GM20431 (cell line): ENCODE data around the gene PLS3.

ENCODE experiments used
- in situ Hi-C: fragments of 300-500 bp; cut with MseI, MboI; formaldehyde crosslinking; loops from one replicate; pipeline ENCODE4 v1.15.0; 2020; ENCODE audit warnings: low sequenced_read_pairs; ENCODE audit not compliant: unreplicated experiment

The PLS3 gene

DNA sequence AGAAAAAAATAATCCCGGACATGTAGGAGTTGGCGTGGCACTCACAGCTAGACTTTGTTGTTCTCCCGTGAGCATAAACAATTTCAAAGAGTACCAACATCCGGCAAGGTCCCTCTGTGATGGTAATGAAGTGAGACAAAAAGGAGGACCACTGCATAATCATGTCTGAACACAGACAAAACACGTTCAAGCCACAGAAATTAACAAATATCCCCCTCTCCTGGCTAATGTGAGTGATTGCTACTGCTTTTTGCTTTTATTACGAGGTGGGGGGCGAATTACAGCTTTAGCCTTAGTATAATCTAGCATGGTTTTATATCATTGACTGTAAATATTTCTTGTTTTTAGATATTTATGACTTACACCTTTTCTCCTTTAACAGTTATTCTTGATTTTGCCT, 118.5 kb downstream of the PLS3 start:
- in situ Hi-C loops, result no loop called here

DNA sequence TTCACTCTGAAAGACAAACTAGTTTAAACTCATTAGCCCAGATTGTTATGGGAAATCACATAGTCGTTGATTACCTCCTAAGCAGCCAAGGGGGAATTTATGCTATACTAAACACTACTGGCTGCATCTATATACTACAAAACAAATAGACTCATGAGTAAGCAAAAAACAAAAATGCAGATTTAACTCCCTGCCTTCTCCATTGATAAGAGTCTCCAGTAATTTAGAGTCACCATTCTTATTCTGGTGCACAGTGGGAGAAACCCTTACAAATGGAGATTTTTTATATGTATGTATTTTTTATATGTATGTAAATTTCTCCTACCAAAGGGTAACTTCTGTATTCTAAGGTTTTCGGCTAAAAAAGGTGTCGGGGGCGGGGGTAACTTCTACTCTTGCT, 126.6 kb downstream of the PLS3 start:
- in situ Hi-C loops, result no loop called here

DNA sequence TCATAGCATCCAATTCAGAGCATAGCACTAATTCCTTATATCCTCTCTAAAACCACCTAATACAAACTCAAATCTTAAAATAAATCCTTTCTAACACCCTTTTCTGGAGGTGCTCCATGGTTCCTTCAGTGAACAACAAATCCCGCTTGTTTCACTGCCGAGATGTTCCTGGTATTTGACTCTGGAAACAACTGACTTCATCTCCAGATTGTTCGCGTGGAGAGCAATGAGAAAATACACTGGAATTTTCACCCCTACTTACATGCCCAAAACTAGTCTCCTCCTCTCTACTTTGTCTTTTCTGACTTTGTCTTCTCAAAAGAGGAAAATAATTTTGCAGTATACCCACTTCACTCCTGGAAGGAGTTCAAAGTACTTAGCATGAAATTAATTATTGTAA, 129.0 kb downstream of the PLS3 start:
- in situ Hi-C loops, result no loop called here

GRCh38 chrX:115690511-115691216, 129.7 kb downstream of the PLS3 start:
- in situ Hi-C loops, result no loop called here

- in situ Hi-C loops, result no loop called here
These were observed 132.5 kb downstream of the PLS3 start for GRCh38 chrX:115693476-115693875.

DNA sequence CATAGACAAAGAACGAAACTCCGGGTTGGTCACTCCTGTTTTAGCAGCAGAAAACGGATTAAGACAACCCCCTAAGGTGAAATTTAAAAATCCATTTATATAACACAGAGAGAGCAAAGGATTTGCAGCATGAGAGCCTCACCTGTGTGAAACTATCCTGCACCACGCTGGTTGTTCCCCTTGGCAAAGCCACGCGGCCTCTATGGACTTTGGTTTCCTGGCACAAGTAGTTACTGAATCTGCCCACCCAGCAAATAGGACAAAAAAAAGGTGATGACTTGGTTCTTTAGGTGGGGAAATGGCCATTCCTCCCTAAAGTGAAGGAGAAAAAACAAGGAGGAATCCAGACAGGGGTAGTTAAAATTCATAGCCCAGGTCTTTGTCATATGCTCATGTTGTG, 133.1 kb downstream of the PLS3 start:
- in situ Hi-C loops, result no loop called here

- in situ Hi-C loops, result no loop called here
These were observed 135.1 kb downstream of the PLS3 start for GRCh38 chrX:115696039-115696438.

GRCh38 chrX:115696939-115697338, 136.0 kb downstream of the PLS3 start:
- in situ Hi-C loops, result no loop called here

- in situ Hi-C loops, result no loop called here
These were observed 136.8 kb downstream of the PLS3 start for GRCh38 chrX:115697806-115698205.
